DOHH2 (cell line): ENCODE data around the gene CDKAL1.

Experiments used
- EZH2phosphoT487 ChIP-seq: fragments of 200-600 bp; sonication (generic); IDR thresholded peaks from 2 replicates; pipeline ENCODE4 v1.6.1; 2017; ENCODE audit warnings: borderline replicate concordance, mild to moderate bottlenecking, antibody characterized with exemption, low read length, moderate library complexity, mixed read lengths
- TF ChIP-seq, protein P1 (sequence below): fragments of 200-600 bp; sonication (generic); IDR thresholded peaks from one replicate; pipeline ENCODE4 v1.5.1; 2014; ENCODE audit warnings: antibody characterized with exemption, mild to moderate bottlenecking, low read depth, low read length; ENCODE audit not compliant: poor library complexity, severe bottlenecking

DNA sequence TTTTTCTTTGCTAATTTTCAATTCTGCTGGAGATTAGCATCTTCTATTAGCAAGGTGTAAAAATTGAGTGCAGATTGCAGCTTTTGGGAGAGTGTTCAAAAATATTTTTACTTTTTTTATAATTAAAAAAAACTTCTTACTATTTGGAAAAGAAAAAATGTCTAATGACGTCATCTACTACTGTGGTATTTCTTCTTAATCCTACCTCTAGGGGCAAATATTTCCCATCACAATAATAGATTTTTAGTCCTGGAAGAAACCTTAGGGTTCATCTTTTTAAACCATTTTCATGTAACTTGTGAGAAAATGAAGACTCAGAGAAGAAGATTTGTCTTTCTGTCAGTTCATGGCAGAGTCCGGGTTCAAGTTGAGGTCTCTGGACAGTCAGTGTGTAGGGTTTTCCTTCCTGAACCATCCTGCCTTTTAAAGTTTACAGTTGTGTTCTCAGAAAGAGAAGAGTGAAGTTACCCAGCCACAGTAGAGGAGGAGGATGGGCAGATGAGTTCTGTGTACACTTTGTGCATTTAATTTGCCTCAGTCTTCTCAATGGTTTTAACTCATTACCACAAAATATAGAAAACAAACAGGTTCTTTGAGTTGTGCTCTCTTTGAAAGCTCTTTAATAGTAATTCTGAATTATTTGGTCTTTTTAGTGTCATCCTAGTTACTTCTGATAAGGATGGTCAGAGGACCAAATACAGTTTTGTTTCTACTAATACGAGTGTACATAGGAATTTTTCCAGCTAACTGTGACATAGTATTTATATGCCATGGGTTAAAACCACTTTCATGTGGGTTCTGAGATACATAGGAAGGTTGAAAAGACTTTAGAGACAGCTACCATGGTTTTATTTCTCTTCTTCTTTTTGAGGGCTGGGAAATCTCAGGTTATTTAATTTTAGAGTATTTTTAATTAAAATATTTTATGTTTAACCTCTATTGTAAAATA, 184.7 kb downstream of the CDKAL1 start:
- TF ChIP-seq, protein P1, sequence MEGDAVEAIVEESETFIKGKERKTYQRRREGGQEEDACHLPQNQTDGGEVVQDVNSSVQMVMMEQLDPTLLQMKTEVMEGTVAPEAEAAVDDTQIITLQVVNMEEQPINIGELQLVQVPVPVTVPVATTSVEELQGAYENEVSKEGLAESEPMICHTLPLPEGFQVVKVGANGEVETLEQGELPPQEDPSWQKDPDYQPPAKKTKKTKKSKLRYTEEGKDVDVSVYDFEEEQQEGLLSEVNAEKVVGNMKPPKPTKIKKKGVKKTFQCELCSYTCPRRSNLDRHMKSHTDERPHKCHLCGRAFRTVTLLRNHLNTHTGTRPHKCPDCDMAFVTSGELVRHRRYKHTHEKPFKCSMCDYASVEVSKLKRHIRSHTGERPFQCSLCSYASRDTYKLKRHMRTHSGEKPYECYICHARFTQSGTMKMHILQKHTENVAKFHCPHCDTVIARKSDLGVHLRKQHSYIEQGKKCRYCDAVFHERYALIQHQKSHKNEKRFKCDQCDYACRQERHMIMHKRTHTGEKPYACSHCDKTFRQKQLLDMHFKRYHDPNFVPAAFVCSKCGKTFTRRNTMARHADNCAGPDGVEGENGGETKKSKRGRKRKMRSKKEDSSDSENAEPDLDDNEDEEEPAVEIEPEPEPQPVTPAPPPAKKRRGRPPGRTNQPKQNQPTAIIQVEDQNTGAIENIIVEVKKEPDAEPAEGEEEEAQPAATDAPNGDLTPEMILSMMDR: no peak
- TF ChIP-seq EZH2phosphoT487: no peak
